ENCODE data around the gene ITGAL.
"Not testable (repeated sequence)": the region's sequence is repeated elsewhere in the genome, so short reads cannot be mapped to it uniquely, and the experiment has no call there.

The ITGAL gene

DNA sequence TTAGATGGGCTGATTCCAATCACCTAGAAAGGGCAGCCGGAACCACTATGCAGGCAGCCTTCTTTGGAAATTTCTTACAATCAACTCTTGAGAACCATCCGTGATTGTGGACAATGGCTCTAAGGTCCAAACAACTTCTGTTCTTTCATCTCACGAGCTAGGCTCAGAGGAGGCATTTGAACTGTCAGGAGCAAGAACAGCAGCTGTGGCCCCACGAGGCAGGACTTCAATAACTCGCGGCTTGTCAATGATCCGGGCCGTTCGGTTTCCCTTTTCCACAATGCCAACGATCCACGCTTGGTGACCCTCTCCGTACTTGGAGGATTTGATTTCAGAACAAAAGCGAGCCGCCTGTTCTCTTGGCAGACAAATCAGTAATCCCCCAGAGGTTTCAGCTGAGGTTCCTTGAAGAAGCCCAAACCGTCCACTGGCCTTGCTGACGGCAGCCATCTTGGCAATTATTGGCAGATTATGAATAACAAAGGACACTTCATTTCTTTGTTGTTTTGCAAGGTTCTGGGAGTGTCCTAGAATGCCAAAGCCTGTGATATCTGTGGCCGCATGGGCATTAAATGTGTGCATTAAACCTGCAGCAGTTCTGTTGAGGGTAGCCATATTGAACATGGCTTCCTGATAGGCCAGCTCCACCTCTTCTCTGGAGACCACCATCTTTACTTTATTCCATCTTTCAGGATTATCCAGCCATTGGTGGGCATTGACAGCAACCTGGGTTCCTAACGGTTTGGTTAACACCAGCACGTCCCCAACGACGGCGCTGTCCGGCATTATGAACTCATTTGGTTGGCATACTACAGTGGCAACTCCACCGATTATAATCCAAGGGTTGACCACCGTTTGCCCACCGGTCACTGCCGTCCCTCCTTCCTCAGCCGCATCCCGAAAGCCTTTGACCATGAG lies 28.1 kb upstream of the ITGAL start:
- H3K9ac ChIP-seq (ENCODE audit: low read length in 2 of 2), result peak overlapping the region; percentile 78 to 96
- H3K36me3 ChIP-seq (ENCODE audit: control insufficient read depth in 2 of 2, insufficient read depth in 2 of 2, low read length in 2 of 2), result peaks cover 0 to 3% of the 10 kb centered on the region in 2 donors
- no peaks in the 10 kb centered on the region for H3K27me3 ChIP-seq (ENCODE audit: control insufficient read depth in 1 of 2, insufficient read depth in 2 of 2, low read length in 2 of 2)
- peak overlapping the region; percentile 94 for H3K27ac ChIP-seq (ENCODE audit: low read length)
- peaks cover 16% of the 10 kb centered on the region for H3K4me1 ChIP-seq (ENCODE audit: control insufficient read depth, insufficient read depth, low read length)
- H3K4me3 ChIP-seq (ENCODE audit: low read length in 2 of 2), result peak overlapping the region; percentile 70 to 89
- H3K9me3 ChIP-seq (ENCODE audit: control insufficient read depth in 2 of 2, low read length in 2 of 2), result no peaks in the 10 kb centered on the region

DNA sequence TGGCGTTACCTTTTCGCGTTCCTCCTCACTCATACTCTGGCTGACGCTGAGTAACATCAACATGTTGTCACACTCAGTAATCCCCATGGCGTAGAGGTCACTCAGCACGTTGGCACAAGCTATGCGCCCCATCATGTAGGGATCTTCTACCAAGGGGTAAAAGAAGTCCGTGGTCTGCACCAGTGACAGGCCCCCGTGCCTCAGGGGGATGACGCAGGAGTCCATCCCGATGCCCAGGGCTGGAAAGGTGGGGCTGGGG lies 27.5 kb upstream of the ITGAL start:
- H3K4me1 ChIP-seq (ENCODE audit: control insufficient read depth, insufficient read depth, low read length), result peaks cover 16% of the 10 kb centered on the region

DNA sequence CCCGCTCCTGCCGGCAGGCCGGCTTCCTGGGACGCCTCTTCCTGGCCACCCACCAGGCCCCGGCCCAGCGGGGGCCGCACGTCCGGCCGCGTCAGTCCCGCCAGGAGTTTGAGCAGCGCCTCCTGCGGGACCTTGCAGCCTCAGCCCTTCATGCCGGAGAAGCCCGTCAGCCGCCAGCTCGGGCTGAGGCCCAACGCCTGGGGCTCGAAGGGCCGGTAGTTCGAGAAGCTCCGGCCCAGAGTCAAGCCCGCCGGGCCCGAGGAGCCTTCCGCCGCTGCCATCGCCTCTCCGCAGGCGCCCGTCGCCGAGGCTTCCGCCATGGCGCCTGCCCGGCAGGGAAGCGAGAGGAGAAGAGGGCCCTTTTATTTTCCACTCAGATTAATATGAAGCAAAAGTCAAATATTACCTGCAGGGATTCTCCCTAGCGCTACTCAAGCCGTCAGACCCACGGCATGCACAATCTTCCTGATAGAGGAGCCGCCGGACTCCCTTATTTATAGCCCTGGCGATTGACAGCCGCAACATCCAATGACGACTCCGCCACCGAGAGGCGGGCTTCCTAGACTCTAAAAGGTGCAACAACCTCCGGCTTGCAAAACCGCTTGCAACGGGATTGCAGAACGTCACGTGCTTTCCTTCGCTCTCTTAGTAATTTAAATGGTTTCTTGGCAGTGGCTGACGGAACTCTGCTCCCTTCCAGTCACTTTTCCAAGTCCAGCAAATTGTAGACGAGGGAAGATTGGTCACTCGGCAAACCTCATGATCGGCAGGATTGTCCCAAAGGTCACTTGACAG lies 26.9 kb upstream of the ITGAL start, which contains the start of gene SEPHS2:
SEPHS2 (minus strand) TSS at position 467 of the 795 bp plus-strand sequence; CDS start at position 320, 147 bp downstream.
- Histone ChIP-seq H3K4me1 (ENCODE audit: control insufficient read depth, insufficient read depth, low read length) (peaks cover 16% of the 10 kb centered on the region), H3K36me3 (ENCODE audit: control insufficient read depth in 2 of 2, insufficient read depth in 2 of 2, low read length in 2 of 2) (peaks cover 0 to 3% of the 10 kb centered on the region in 2 donors), H3K27me3 (ENCODE audit: control insufficient read depth in 1 of 2, insufficient read depth in 2 of 2, low read length in 2 of 2) (no peaks in the 10 kb centered on the region), H3K9ac (ENCODE audit: low read length in 2 of 2) (peak within 1 kb of the TSS; percentile 78 to 96), H3K4me3 (ENCODE audit: low read length in 2 of 2) (peak within 1 kb of the TSS; percentile 70 to 89), H3K9me3 (ENCODE audit: control insufficient read depth in 2 of 2, low read length in 2 of 2) (no peaks in the 10 kb centered on the region), H3K27ac (ENCODE audit: low read length) (peak within 1 kb of the TSS; percentile 94)

More for the DNA sequence above, 27.5 kb upstream of the ITGAL start:
- H3K36me3 ChIP-seq (ENCODE audit: control insufficient read depth in 2 of 2, insufficient read depth in 2 of 2, low read length in 2 of 2), result peaks cover 0 to 3% of the 10 kb centered on the region in 2 donors
- H3K9me3 ChIP-seq (ENCODE audit: control insufficient read depth in 2 of 2, low read length in 2 of 2), result no peaks in the 10 kb centered on the region
- H3K27ac ChIP-seq (ENCODE audit: low read length), result peak overlapping the region; percentile 94
- peak overlapping the region; percentile 78 to 96 for H3K9ac ChIP-seq (ENCODE audit: low read length in 2 of 2)
- H3K27me3 ChIP-seq (ENCODE audit: control insufficient read depth in 1 of 2, insufficient read depth in 2 of 2, low read length in 2 of 2), result no peaks in the 10 kb centered on the region
- peak overlapping the region; percentile 70 to 89 for H3K4me3 ChIP-seq (ENCODE audit: low read length in 2 of 2)

DNA sequence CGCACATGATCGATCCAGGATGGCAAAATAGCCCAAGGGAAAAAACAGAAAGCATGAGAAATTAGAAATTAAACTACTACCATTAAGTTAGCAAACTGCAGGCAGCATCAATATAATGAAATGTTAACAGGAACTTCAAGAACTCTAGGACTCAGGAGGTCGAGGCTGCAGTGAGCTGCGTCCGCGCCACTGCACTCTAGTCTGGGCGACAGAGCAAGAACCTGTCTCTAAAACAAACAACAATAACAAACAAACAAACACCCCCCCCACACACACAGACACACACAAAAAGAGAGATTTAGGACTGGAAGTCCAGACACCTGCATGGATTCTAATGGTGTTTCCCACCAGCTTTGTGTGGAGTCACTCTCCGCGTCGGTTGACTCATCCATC lies 26.3 kb upstream of the ITGAL start:
- peak overlapping the region; percentile 94 for H3K27ac ChIP-seq (ENCODE audit: low read length)
- peak overlapping the region; percentile 70 to 89 for H3K4me3 ChIP-seq (ENCODE audit: low read length in 2 of 2)
- no peaks in the 10 kb centered on the region for H3K9me3 ChIP-seq (ENCODE audit: control insufficient read depth in 2 of 2, low read length in 2 of 2)
- H3K9ac ChIP-seq (ENCODE audit: low read length in 2 of 2), result peak overlapping the region; percentile 78 to 96
- H3K36me3 ChIP-seq (ENCODE audit: control insufficient read depth in 2 of 2, insufficient read depth in 2 of 2, low read length in 2 of 2), result peaks cover 0 to 3% of the 10 kb centered on the region in 2 donors
- H3K27me3 ChIP-seq (ENCODE audit: control insufficient read depth in 1 of 2, insufficient read depth in 2 of 2, low read length in 2 of 2), result no peaks in the 10 kb centered on the region
- H3K4me1 ChIP-seq (ENCODE audit: control insufficient read depth, insufficient read depth, low read length), result peaks cover 16% of the 10 kb centered on the region

DNA sequence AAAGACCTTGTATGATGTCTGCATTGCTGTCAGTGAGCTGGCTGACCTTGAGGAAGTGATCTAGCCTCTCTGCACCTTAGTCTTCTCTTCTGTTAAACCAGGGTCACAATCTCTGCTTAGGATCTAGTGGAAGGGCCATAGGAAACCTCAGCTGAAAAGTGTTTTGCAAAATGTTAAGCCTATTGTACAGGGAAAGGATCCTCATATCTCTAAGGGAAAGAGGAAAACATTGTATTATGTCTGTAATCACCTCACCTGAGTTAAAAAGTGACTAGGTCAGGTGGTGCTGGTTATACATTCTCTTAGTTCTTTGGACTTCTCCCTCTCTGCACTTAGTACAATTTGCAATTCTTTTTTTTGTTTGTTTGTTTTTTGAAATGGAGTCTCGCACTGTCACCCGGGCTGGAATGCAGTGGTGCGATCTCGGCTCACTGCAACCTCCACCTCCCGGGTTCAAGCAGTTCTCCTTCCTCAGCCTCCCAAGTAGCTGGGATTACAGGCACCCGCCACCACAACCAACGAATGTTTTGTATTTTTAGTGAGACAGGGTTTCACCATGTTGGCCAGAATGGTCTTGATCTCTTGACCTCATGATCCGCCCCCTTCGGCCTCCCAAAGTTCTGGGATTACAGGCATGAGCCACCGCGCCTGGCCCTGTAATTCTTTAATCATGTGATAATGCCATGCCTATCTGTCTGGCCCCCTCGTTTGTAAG lies 24.9 kb upstream of the ITGAL start:
- Histone ChIP-seq H3K4me3 (ENCODE audit: low read length in 2 of 2) (no peak overlapping the region), H3K27me3 (ENCODE audit: control insufficient read depth in 1 of 2, insufficient read depth in 2 of 2, low read length in 2 of 2) (no peaks in the 10 kb centered on the region), H3K9ac (ENCODE audit: low read length in 2 of 2) (no peak overlapping the region), H3K36me3 (ENCODE audit: control insufficient read depth in 2 of 2, insufficient read depth in 2 of 2, low read length in 2 of 2) (peaks cover 0 to 3% of the 10 kb centered on the region in 2 donors), H3K9me3 (ENCODE audit: control insufficient read depth in 2 of 2, low read length in 2 of 2) (no peaks in the 10 kb centered on the region), H3K4me1 (ENCODE audit: control insufficient read depth, insufficient read depth, low read length) (peaks cover 16% of the 10 kb centered on the region), H3K27ac (ENCODE audit: low read length) (no peak overlapping the region)

DNA sequence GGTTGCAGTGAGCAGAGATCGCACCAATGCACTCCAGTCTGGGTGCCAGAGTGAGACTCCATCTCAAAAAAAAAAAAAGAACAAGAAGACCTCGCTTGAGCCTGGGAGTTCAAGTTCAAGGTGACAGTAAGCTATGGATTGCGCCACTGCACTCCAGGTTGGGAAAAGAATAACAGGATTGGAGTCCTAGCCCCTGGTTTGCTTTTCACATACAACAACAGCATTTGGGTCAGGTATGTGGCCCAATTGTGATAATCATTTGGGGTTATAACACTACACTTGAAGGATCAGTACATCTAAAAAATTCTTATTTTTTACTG lies 23.5 kb upstream of the ITGAL start:
- Histone ChIP-seq H3K9ac (ENCODE audit: low read length in 2 of 2) (no peak overlapping the region), H3K9me3 (ENCODE audit: control insufficient read depth in 2 of 2, low read length in 2 of 2) (no peaks in the 10 kb centered on the region), H3K4me3 (ENCODE audit: low read length in 2 of 2) (no peak overlapping the region), H3K4me1 (ENCODE audit: control insufficient read depth, insufficient read depth, low read length) (peaks cover 14% of the 10 kb centered on the region), H3K36me3 (ENCODE audit: control insufficient read depth in 2 of 2, insufficient read depth in 2 of 2, low read length in 2 of 2) (no peaks in the 10 kb centered on the region), H3K27me3 (ENCODE audit: control insufficient read depth in 1 of 2, insufficient read depth in 2 of 2, low read length in 2 of 2) (no peaks in the 10 kb centered on the region), H3K27ac (ENCODE audit: low read length) (no peak overlapping the region)

DNA sequence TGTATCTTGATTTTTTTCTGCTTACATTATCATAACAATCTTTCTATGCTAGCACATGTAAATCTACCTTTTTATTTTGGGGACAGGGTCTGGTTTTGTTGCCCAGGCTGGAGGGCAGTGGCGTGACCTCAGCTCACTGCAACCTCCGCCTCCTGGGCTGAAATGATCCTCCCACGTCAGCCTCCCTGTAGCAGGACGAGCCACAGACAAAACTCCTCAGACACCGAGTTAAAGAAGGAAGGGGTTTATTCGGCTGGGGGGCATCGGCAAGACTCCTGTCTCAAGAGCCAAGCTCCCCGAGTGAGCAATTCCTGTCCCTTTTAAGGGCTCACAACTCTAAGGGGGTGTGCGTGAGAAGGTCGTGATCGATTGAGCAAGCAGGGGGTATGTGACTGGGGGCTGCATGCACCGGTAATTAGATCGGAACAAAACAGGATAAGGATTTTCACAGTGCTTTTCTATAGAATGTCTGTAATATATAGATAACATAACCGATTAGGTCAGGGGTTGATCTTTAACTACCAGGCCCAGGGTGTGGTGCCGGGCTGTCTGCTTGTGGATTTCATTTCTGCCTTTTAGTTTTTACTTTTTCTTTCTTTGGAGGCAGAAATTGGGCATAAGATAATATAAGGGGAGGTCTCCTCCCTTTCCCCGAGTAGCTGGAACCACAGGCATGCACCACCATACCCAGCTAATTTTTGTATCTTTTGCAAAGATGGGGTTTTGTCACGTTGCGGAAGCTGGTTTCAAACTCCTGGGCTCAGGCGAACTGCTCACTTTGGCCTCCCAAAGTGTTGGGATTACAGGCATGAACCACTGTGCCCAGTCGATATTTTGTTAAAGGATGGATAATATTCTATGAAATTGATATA lies 19.6 kb upstream of the ITGAL start:
- not testable (repeated sequence) for H3K4me3 ChIP-seq (ENCODE audit: low read length in 2 of 2); H3K27ac ChIP-seq (ENCODE audit: low read length); H3K27me3 ChIP-seq (ENCODE audit: control insufficient read depth in 1 of 2, insufficient read depth in 2 of 2, low read length in 2 of 2); H3K9ac ChIP-seq (ENCODE audit: low read length in 2 of 2); H3K9me3 ChIP-seq (ENCODE audit: control insufficient read depth in 2 of 2, low read length in 2 of 2); H3K4me1 ChIP-seq (ENCODE audit: control insufficient read depth, insufficient read depth, low read length); H3K36me3 ChIP-seq (ENCODE audit: control insufficient read depth in 2 of 2, insufficient read depth in 2 of 2, low read length in 2 of 2)

DNA sequence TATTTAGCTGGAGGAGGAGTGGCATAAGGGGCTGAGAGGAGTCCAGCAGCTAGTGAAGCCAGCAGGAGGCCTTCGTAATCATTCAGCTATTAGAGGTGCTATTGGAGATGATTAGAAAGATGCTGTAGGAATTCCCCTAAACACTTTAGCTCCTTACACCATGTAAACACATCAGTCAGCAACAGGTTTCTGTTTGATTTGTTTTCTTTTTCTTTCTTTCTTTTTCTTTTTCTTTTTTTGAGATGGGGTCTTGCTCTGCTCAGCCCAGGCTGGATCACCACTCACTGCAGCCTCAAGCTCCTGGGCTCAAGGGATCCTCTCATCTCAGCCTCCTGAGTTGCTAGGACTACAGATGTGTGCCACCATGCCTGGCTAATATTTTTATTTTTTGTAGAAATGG lies 16.2 kb upstream of the ITGAL start:
- Histone ChIP-seq H3K9ac (ENCODE audit: low read length in 2 of 2) (no peak overlapping the region), H3K4me1 (ENCODE audit: control insufficient read depth, insufficient read depth, low read length) (no peaks in the 10 kb centered on the region), H3K27me3 (ENCODE audit: control insufficient read depth in 1 of 2, insufficient read depth in 2 of 2, low read length in 2 of 2) (no peaks in the 10 kb centered on the region), H3K27ac (ENCODE audit: low read length) (no peak overlapping the region), H3K9me3 (ENCODE audit: control insufficient read depth in 2 of 2, low read length in 2 of 2) (no peaks in the 10 kb centered on the region), H3K36me3 (ENCODE audit: control insufficient read depth in 2 of 2, insufficient read depth in 2 of 2, low read length in 2 of 2) (no peaks in the 10 kb centered on the region), H3K4me3 (ENCODE audit: low read length in 2 of 2) (no peak overlapping the region)

DNA sequence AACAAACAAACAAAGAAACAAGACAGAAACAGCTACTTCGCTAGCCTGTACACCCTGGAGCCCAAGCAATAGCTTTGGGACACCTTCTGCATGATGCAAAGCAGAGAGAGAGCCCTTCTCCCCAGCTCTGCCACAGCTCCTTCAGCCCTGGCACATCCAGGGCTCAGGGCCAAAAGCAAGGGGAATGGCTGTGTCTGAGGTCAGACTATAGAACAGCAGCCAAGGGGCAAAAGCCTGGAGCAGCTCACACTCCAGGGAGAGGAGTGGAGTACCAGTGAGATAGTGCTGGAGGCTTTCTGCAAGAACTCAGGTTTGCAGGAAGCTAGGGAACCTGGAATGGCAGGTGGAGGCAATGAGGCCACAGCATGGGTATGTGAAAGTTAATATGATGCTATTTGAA lies 15.3 kb upstream of the ITGAL start:
- H3K36me3 ChIP-seq (ENCODE audit: control insufficient read depth in 2 of 2, insufficient read depth in 2 of 2, low read length in 2 of 2), result no peaks in the 10 kb centered on the region
- H3K27me3 ChIP-seq (ENCODE audit: control insufficient read depth in 1 of 2, insufficient read depth in 2 of 2, low read length in 2 of 2), result no peaks in the 10 kb centered on the region
- H3K4me1 ChIP-seq (ENCODE audit: control insufficient read depth, insufficient read depth, low read length), result no peaks in the 10 kb centered on the region
- no peak overlapping the region for H3K27ac ChIP-seq (ENCODE audit: low read length)
- H3K9ac ChIP-seq (ENCODE audit: low read length in 2 of 2), result no peak overlapping the region
- no peaks in the 10 kb centered on the region for H3K9me3 ChIP-seq (ENCODE audit: control insufficient read depth in 2 of 2, low read length in 2 of 2)
- H3K4me3 ChIP-seq (ENCODE audit: low read length in 2 of 2), result no peak overlapping the region
